ENCODE results near the gene SNX27.

Gene SNX27

GRCh38 chr1:151706464-151707415, 94.9 kb downstream of the SNX27 start:
- no peaks in the 10 kb centered on the region for H3K9me3 ChIP-seq
- TF ChIP-seq CTCF (IDR thresholded peaks at IDR 0.05) = no peak
- H3K27me3 ChIP-seq = peaks cover 0 to 3% of the 10 kb centered on the region in 2 donors
- no peak for DNase-seq
- peaks cover 0 to 4% (median 3%) of the 10 kb centered on the region in 3 donors for H3K36me3 ChIP-seq
- intact Hi-C loops (cut with DNase I; ENCODE audit: low total_unique reads) = no loop called here
- H3K4me1 ChIP-seq = no peaks in the 10 kb centered on the region
- H3K27ac ChIP-seq = no peak overlapping the region
- H3K4me3 ChIP-seq = no peak overlapping the region

- Histone ChIP-seq H3K9me3 (no peaks in the 10 kb centered on the region), H3K27me3 (peaks cover 0 to 3% of the 10 kb centered on the region in 2 donors), H3K36me3 (no peaks in the 10 kb centered on the region), H3K4me3 (no peak overlapping the region), H3K4me1 (no peaks in the 10 kb centered on the region), H3K27ac (no peak overlapping the region)
- intact Hi-C loops (cut with DNase I; ENCODE audit: low total_unique reads) = no loop called here
- DNase-seq = no peak
- no peak for TF ChIP-seq CTCF (IDR thresholded peaks at IDR 0.05)
Measured at GRCh38 chr1:151707541-151708065, 95.8 kb downstream of the SNX27 start.

GRCh38 chr1:151708891-151709290, 97.0 kb downstream of the SNX27 start:
- DNase-seq = no peak
- no peak for TF ChIP-seq CTCF (IDR thresholded peaks at IDR 0.05)
- Histone ChIP-seq H3K4me3 (no peak overlapping the region), H3K27ac (no peak overlapping the region), H3K4me1 (no peaks in the 10 kb centered on the region), H3K36me3 (no peaks in the 10 kb centered on the region), H3K27me3 (peaks cover 0 to 3% of the 10 kb centered on the region in 2 donors), H3K9me3 (no peaks in the 10 kb centered on the region)
- intact Hi-C loops (cut with DNase I; ENCODE audit: low total_unique reads) = no loop called here

- H3K27me3 ChIP-seq = peaks cover 0 to 10% of the 10 kb centered on the region in 2 donors
- H3K27ac ChIP-seq = no peak overlapping the region
- DNase-seq = no peak
- H3K4me1 ChIP-seq = no peaks in the 10 kb centered on the region
- no peak overlapping the region for H3K4me3 ChIP-seq
- no peak for TF ChIP-seq CTCF (IDR thresholded peaks at IDR 0.05)
- H3K36me3 ChIP-seq = no peaks in the 10 kb centered on the region
- H3K9me3 ChIP-seq = no peaks in the 10 kb centered on the region
- intact Hi-C loops (cut with DNase I; ENCODE audit: low total_unique reads) = no loop called here
Measured at GRCh38 chr1:151710187-151710840, 98.5 kb downstream of the SNX27 start.

GRCh38 chr1:151711044-151711800, 99.4 kb downstream of the SNX27 start:
- DNase-seq = no peak
- Histone ChIP-seq H3K36me3 (no peaks in the 10 kb centered on the region), H3K9me3 (no peaks in the 10 kb centered on the region), H3K27ac (no peak overlapping the region), H3K4me1 (peaks cover 0 to 1% (median under 1%) of the 10 kb centered on the region in 4 donors), H3K27me3 (peaks cover 0 to 15% of the 10 kb centered on the region in 2 donors), H3K4me3 (no peak overlapping the region)
- no peak for TF ChIP-seq CTCF (IDR thresholded peaks at IDR 0.05)
- intact Hi-C loops (cut with DNase I; ENCODE audit: low total_unique reads) = no loop called here
